HCT116 (cell line): ENCODE measurements around the gene ARFGAP3.

ENCODE experiments used
- FOSL1 ChIP-seq: IDR thresholded peaks from 2 replicates; pipeline ENCODE4 v1.6.1; 2012; ENCODE audit warnings: low read depth
- POLR2AphosphoS5 ChIP-seq: IDR thresholded peaks from 2 replicates; pipeline ENCODE4 v1.6.1; 2011; ENCODE audit warnings: mild to moderate bottlenecking, low read depth, low read length, moderate library complexity
- TF ChIP-seq, protein P1 (sequence below), 3 experiments: fragments of 200-600 bp in 1 of 3; sonication (generic) in 1 of 3; IDR thresholded peaks in 2 of 3; conservative IDR thresholded peaks in 1 of 3; 2 replicates each; pipeline ENCODE4 v1.5.1; 2012 to 2017; ENCODE audit warnings: low read depth in 2 of 3, low read length in 2 of 3, antibody characterized with exemption in 1 of 3, borderline replicate concordance in 1 of 3, control low read depth in 1 of 3, mild to moderate bottlenecking in 1 of 3, mixed read lengths in 1 of 3, mixed run types in 1 of 3, moderate library complexity in 1 of 3; ENCODE audit not compliant: insufficient read depth in 1 of 3

GRCh38 chr22:42769574-42770447, 87.3 kb downstream of the ARFGAP3 start:
- TF ChIP-seq, protein P1, sequence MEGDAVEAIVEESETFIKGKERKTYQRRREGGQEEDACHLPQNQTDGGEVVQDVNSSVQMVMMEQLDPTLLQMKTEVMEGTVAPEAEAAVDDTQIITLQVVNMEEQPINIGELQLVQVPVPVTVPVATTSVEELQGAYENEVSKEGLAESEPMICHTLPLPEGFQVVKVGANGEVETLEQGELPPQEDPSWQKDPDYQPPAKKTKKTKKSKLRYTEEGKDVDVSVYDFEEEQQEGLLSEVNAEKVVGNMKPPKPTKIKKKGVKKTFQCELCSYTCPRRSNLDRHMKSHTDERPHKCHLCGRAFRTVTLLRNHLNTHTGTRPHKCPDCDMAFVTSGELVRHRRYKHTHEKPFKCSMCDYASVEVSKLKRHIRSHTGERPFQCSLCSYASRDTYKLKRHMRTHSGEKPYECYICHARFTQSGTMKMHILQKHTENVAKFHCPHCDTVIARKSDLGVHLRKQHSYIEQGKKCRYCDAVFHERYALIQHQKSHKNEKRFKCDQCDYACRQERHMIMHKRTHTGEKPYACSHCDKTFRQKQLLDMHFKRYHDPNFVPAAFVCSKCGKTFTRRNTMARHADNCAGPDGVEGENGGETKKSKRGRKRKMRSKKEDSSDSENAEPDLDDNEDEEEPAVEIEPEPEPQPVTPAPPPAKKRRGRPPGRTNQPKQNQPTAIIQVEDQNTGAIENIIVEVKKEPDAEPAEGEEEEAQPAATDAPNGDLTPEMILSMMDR (IDR thresholded peaks at IDR 0.05 in 2 of 3, conservative IDR thresholded peaks at IDR 0.05 in 1 of 3; ENCODE audit: borderline replicate concordance in 1 of 3, insufficient read depth in 1 of 3, low read depth in 2 of 3, low read length in 2 of 3): no peak
- TF ChIP-seq FOSL1 (no peak), POLR2AphosphoS5 (no peak)
